NCI-H2196 (cell line): ENCODE data around the gene OBP2B.
A peak's percentile ranks its signal among the peaks of the same experiment; 100 is the strongest.
"Not testable (repeated sequence)": the region's sequence is repeated elsewhere in the genome, so short reads cannot be mapped to it uniquely, and the experiment has no call there.

Experiments used
- DNase-seq: peaks from one replicate; lab custom pipeline; 2025; ENCODE audit not compliant: unreplicated experiment; lab: John Stamatoyannopoulos, UW

The OBP2B gene

GRCh38 chr9:133223159-133223756, 14.2 kb upstream of the OBP2B start:
- DNase-seq: not testable (repeated sequence)

GRCh38 chr9:133221994-133222393, 12.9 kb upstream of the OBP2B start:
- not testable (repeated sequence) for DNase-seq

- DNase-seq: no peak
Measured at GRCh38 chr9:133221177-133221809, 12.2 kb upstream of the OBP2B start.

- DNase-seq: not testable (repeated sequence)
Measured at GRCh38 chr9:133218049-133218975, 9.3 kb upstream of the OBP2B start.

GRCh38 chr9:133217333-133217988, 8.4 kb upstream of the OBP2B start:
- not testable (repeated sequence) for DNase-seq

GRCh38 chr9:133214276-133214675, 5.2 kb upstream of the OBP2B start:
- DNase-seq: not testable (repeated sequence)

GRCh38 chr9:133210609-133211008, 1.6 kb upstream of the OBP2B start:
- DNase-seq: no peak

- peak; percentile 71 for DNase-seq
Measured at GRCh38 chr9:133210202-133210532, 1.1 kb upstream of the OBP2B start.

- DNase-seq: not testable (repeated sequence)
Measured at GRCh38 chr9:133209327-133210201, 514 bp upstream of the OBP2B start.

- not testable (repeated sequence) for DNase-seq
Measured at GRCh38 chr9:133208171-133208879, 725 bp downstream of the OBP2B start.

- no peak for DNase-seq
Measured at GRCh38 chr9:133207540-133208170, 1.4 kb downstream of the OBP2B start.

GRCh38 chr9:133207021-133207531, 2.0 kb downstream of the OBP2B start:
- no peak for DNase-seq

- DNase-seq: no peak
Measured at GRCh38 chr9:133205996-133206931, 2.8 kb downstream of the OBP2B start.

GRCh38 chr9:133205481-133205887, 3.6 kb downstream of the OBP2B start:
- DNase-seq: not testable (repeated sequence)

GRCh38 chr9:133204993-133205336, 4.1 kb downstream of the OBP2B start:
- no peak for DNase-seq

- no peak for DNase-seq
Measured at GRCh38 chr9:133204335-133204992, 4.6 kb downstream of the OBP2B start.

- no peak for DNase-seq
Measured at GRCh38 chr9:133203506-133204075, 5.5 kb downstream of the OBP2B start.
